Neutrophil (primary cell): ENCODE data around the gene ERN1.

ENCODE experiments used
- H3K27ac ChIP-seq: fragments of 200-600 bp; sonication (generic); 2 replicates; pipeline ENCODE4 v1.5.1; 2016; ENCODE audit warnings: mild to moderate bottlenecking, moderate library complexity
- H3K27me3 ChIP-seq: fragments of 200-600 bp; sonication (generic); 2 replicates; pipeline ENCODE4 v1.6.0; 2016; ENCODE audit warnings: mild to moderate bottlenecking
- H3K36me3 ChIP-seq: fragments of 200-600 bp; sonication (generic); 2 replicates; pipeline ENCODE4 v1.5.1; 2017
- H3K4me1 ChIP-seq, 2 experiments: fragments of 200-600 bp in 1 of 2; sonication (generic) in 1 of 2; 1 replicate in 1 of 2; 2 replicates in 1 of 2; pipeline versions ENCODE4 v1.5.1 to v1.6.1; 2013 to 2016; ENCODE audit warnings: low read depth in 1 of 2, low read length in 1 of 2, mild to moderate bottlenecking in 1 of 2, moderate library complexity in 1 of 2; ENCODE audit not compliant: control insufficient read depth in 1 of 2, insufficient read depth in 1 of 2
- H3K4me3 ChIP-seq, 2 experiments: fragments of 200-600 bp in 1 of 2; sonication (generic) in 1 of 2; 1 replicate in 1 of 2; 2 replicates in 1 of 2; pipeline ENCODE4 v1.5.1; 2013 to 2016; ENCODE audit warnings: low read depth in 1 of 2, low read length in 1 of 2, mild to moderate bottlenecking in 1 of 2, moderate library complexity in 1 of 2
- H3K9me3 ChIP-seq: fragments of 200-600 bp; sonication (generic); 2 replicates; pipeline ENCODE4 v1.5.1; 2016
- CTCF ChIP-seq: fragments of 200-600 bp; sonication (generic); IDR thresholded peaks from 2 replicates; pipeline ENCODE4 v1.5.1; 2016; ENCODE audit warnings: antibody characterized with exemption

ERN1 gene

GRCh38 chr17:64161380-64162176, 31.6 kb upstream of the ERN1 start:
- Histone ChIP-seq H3K27me3 (no peaks in the 10 kb centered on the region), H3K36me3 (peaks cover 77% of the 10 kb centered on the region), H3K4me3 (no peak overlapping the region), H3K9me3 (no peaks in the 10 kb centered on the region), H3K4me1 (no peaks in the 10 kb centered on the region), H3K27ac (no peak overlapping the region)
- TF ChIP-seq CTCF, result no peak

GRCh38 chr17:64160378-64160777, 30.4 kb upstream of the ERN1 start:
- Histone ChIP-seq H3K4me3 (no peak overlapping the region), H3K27me3 (no peaks in the 10 kb centered on the region), H3K27ac (no peak overlapping the region), H3K4me1 (no peaks in the 10 kb centered on the region), H3K9me3 (no peaks in the 10 kb centered on the region), H3K36me3 (peaks cover 69% of the 10 kb centered on the region)
- no peak for TF ChIP-seq CTCF

- no peak overlapping the region for H3K27ac ChIP-seq
- H3K36me3 ChIP-seq, result peaks cover 72% of the 10 kb centered on the region
- no peaks in the 10 kb centered on the region for H3K27me3 ChIP-seq
- H3K4me1 ChIP-seq, result no peaks in the 10 kb centered on the region
- no peak overlapping the region for H3K4me3 ChIP-seq
- no peaks in the 10 kb centered on the region for H3K9me3 ChIP-seq
- no peak for TF ChIP-seq CTCF
Observed at GRCh38 chr17:64158831-64159590, 29.1 kb upstream of the ERN1 start.

- Histone ChIP-seq H3K4me3 (no peak overlapping the region), H3K27ac (no peak overlapping the region), H3K36me3 (peaks cover 72% of the 10 kb centered on the region), H3K9me3 (no peaks in the 10 kb centered on the region), H3K4me1 (no peaks in the 10 kb centered on the region), H3K27me3 (no peaks in the 10 kb centered on the region)
- no peak for TF ChIP-seq CTCF
Observed at GRCh38 chr17:64158406-64158805, 28.5 kb upstream of the ERN1 start.

- Histone ChIP-seq H3K9me3 (no peaks in the 10 kb centered on the region), H3K4me1 (no peaks in the 10 kb centered on the region), H3K4me3 (no peak overlapping the region), H3K27ac (no peak overlapping the region), H3K27me3 (no peaks in the 10 kb centered on the region), H3K36me3 (peaks cover 72% of the 10 kb centered on the region)
- no peak for TF ChIP-seq CTCF
Observed at GRCh38 chr17:64157669-64158180, 27.8 kb upstream of the ERN1 start.
